ENCODE results near the gene BORCS8.
"Not testable (repeated sequence)": the region's sequence is repeated elsewhere in the genome, so short reads cannot be mapped to it uniquely, and the experiment has no call there.

BORCS8 gene

GRCh38 chr19:19162495-19162894 is 29.5 kb downstream of the BORCS8 start:
- no peak overlapping the region for H3K4me3 Mint-ChIP-seq
- H3K9me3 Mint-ChIP-seq: no peaks in the 10 kb centered on the region
- H3K4me1 Mint-ChIP-seq: no peaks in the 10 kb centered on the region
- H3K27ac Mint-ChIP-seq: no peak overlapping the region
- no peak for DNase-seq
- CTCF ChIA-PET: no interaction called here
- no peaks in the 10 kb centered on the region for H3K27me3 Mint-ChIP-seq
- H3K36me3 Mint-ChIP-seq: no peaks in the 10 kb centered on the region

- CTCF ChIA-PET: interaction anchor here (1.1 kb wide), 1 partner anchor 14 kb away, joined by 3 read pairs; no protein-coding TSS in a partner anchor
- H3K9me3 Mint-ChIP-seq: no peaks in the 10 kb centered on the region
- H3K4me3 Mint-ChIP-seq: no peak overlapping the region
Measured at GRCh38 chr19:19160461-19161035, 31.4 kb downstream of the BORCS8 start.

GRCh38 chr19:19159534-19159933 is 32.4 kb downstream of the BORCS8 start:
- H3K9me3 Mint-ChIP-seq: no peaks in the 10 kb centered on the region
- H3K36me3 Mint-ChIP-seq: peaks cover 6% of the 10 kb centered on the region
- H3K4me1 Mint-ChIP-seq: no peaks in the 10 kb centered on the region
- no peak overlapping the region for H3K4me3 Mint-ChIP-seq
- no peak for DNase-seq
- H3K27me3 Mint-ChIP-seq: no peaks in the 10 kb centered on the region
- H3K27ac Mint-ChIP-seq: no peak overlapping the region
- CTCF ChIA-PET: interaction anchor here (4.2 kb wide), 1 partner anchor 15 kb away, joined by 21 read pairs; no protein-coding TSS in a partner anchor

More at GRCh38 chr19:19160461-19161035, 31.4 kb downstream of the BORCS8 start:
- DNase-seq: no peak
- peaks cover 2% of the 10 kb centered on the region for H3K36me3 Mint-ChIP-seq
- H3K4me1 Mint-ChIP-seq: no peaks in the 10 kb centered on the region
- no peak overlapping the region for H3K27ac Mint-ChIP-seq
- H3K27me3 Mint-ChIP-seq: no peaks in the 10 kb centered on the region

DNA sequence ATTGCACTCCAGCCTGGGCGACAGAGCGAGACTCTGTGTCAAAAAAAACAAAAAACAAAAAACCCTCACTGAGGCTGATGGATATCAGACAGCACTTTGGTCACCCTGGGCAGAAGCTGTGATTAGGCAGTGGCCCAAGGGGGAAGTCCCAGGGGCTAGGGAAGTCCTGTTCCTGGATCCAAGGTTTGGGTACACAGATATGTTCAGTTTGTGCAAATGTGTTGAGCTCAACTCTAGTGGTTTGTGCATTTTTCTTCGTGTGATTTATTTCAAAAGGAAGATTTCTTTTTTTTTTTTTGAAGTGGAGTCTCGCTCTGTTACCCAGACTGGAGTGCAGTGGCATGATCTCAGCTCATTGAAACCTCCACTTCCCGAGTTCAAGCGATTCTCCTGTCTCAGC is 34.1 kb downstream of the BORCS8 start:
- no peak overlapping the region for H3K27ac Mint-ChIP-seq
- no peak overlapping the region for H3K4me3 Mint-ChIP-seq
- H3K4me1 Mint-ChIP-seq: no peaks in the 10 kb centered on the region
- CTCF ChIA-PET: interaction anchor here (4.2 kb wide), 1 partner anchor 17 kb away, joined by 21 read pairs; no protein-coding TSS in a partner anchor
- no peaks in the 10 kb centered on the region for H3K27me3 Mint-ChIP-seq
- DNase-seq: no peak
- no peaks in the 10 kb centered on the region for H3K9me3 Mint-ChIP-seq
- H3K36me3 Mint-ChIP-seq: peaks cover 6% of the 10 kb centered on the region

GRCh38 chr19:19155495-19156219 is 36.3 kb downstream of the BORCS8 start:
- DNase-seq: no peak
- Mint-ChIP-seq H3K4me3 (no peak overlapping the region), H3K9me3 (no peaks in the 10 kb centered on the region), H3K36me3 (peaks cover 6% of the 10 kb centered on the region), H3K27ac (peak overlapping the region; percentile 16), H3K27me3 (no peaks in the 10 kb centered on the region), H3K4me1 (no peaks in the 10 kb centered on the region)
- CTCF ChIA-PET: interaction anchor here (1.3 to 4.2 kb wide), 3 partner anchors 9 to 19 kb away, joined by 4 to 21 read pairs (median 5); no protein-coding TSS in a partner anchor

- CTCF ChIA-PET: interaction anchor here (1.2 kb wide), 1 partner anchor 9 kb away, joined by 4 read pairs; no protein-coding TSS in a partner anchor
- no peak for DNase-seq
- no peak overlapping the region for H3K27ac Mint-ChIP-seq
- no peaks in the 10 kb centered on the region for H3K27me3 Mint-ChIP-seq
- no peak overlapping the region for H3K4me3 Mint-ChIP-seq
- H3K4me1 Mint-ChIP-seq: no peaks in the 10 kb centered on the region
- H3K36me3 Mint-ChIP-seq: peaks cover 6% of the 10 kb centered on the region
- no peaks in the 10 kb centered on the region for H3K9me3 Mint-ChIP-seq
Measured at GRCh38 chr19:19154768-19155494, 37.0 kb downstream of the BORCS8 start.

- peak overlapping the region; percentile 37 for H3K27ac Mint-ChIP-seq
- H3K27me3 Mint-ChIP-seq: no peaks in the 10 kb centered on the region
- peaks cover 8% of the 10 kb centered on the region for H3K36me3 Mint-ChIP-seq
- DNase-seq: no peak
- no peak overlapping the region for H3K4me3 Mint-ChIP-seq
- CTCF ChIA-PET: no interaction called here
- H3K9me3 Mint-ChIP-seq: no peaks in the 10 kb centered on the region
- no peaks in the 10 kb centered on the region for H3K4me1 Mint-ChIP-seq
Measured at GRCh38 chr19:19152668-19153384, 39.1 kb downstream of the BORCS8 start.

DNA sequence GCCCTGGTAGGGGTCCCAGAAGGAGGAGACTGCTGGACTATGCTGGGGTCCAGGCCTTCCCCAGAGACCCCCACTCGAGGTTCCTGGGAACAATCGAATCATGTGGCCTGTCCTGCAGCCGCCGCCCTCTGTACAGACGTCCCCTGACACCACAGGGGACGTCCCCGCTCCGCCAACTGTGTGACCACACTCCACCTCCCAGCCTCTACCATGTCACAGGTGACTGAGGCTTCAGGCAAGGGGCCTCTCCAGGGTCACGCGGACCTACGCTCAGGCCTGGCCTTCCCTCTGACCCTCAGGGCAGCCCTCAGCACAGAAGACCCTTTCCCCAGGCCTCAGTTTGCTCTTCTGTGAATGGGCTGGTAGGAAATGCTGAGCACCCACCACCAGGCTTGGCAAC is 40.5 kb downstream of the BORCS8 start:
- no peaks in the 10 kb centered on the region for H3K27me3 Mint-ChIP-seq
- no peak overlapping the region for H3K27ac Mint-ChIP-seq
- H3K9me3 Mint-ChIP-seq: no peaks in the 10 kb centered on the region

DNA sequence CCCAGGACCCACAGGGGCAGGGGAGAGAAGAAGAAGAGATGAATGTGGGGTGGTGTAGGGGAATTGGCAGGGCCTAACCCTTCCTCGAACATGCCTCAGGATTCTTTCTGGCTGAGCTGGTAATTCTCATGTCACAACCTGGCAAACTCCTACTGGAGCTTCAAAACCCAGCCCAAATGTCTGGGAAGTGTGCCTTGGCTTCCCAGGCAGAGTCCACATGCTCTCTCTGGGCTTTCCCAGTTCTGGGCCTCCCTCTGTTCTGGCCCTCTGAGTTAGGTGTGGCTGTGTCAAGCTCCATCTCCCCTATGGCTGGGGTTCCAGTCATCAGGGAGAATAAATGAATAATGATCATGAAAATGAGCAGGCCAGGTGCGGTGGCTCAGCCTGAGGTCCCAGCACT is 42.5 kb downstream of the BORCS8 start:
- Mint-ChIP-seq H3K4me1 (no peaks in the 10 kb centered on the region), H3K27ac (no peak overlapping the region), H3K4me3 (no peak overlapping the region), H3K27me3 (no peaks in the 10 kb centered on the region), H3K36me3 (peaks cover 5% of the 10 kb centered on the region), H3K9me3 (no peaks in the 10 kb centered on the region)
- CTCF ChIA-PET: interaction anchor here (0.7 to 5.1 kb wide), 2 partner anchors 26 to 98 kb away, joined by 3 to 44 read pairs; no protein-coding TSS in a partner anchor
- no peak for DNase-seq

More for the DNA sequence above, 40.5 kb downstream of the BORCS8 start:
- Mint-ChIP-seq H3K36me3 (peaks cover 11% of the 10 kb centered on the region), H3K4me3 (no peak overlapping the region), H3K4me1 (no peaks in the 10 kb centered on the region)
- DNase-seq: no peak
- CTCF ChIA-PET: no interaction called here

DNA sequence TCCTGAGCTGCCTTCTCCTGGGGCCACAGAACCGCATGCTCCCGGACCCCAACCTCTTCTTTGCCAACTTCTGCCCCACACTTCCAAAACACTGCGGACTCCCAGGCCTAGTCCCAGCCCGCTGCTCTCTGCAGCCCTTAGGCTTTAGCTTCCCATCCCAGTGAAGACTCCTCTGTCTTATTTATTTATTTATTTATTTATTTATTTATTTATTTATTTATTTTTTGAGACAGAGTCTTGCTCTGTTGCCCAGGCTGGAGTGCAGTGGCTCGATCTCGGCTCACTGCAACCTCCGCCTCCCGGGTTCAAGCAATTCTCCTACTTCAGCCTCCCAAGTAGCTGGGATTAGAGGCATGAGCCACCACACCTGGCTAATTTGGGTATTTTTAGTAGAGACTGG is 43.4 kb downstream of the BORCS8 start:
- H3K9me3 Mint-ChIP-seq, H3K4me1 Mint-ChIP-seq, DNase-seq, H3K27me3 Mint-ChIP-seq, H3K27ac Mint-ChIP-seq, H3K36me3 Mint-ChIP-seq, H3K4me3 Mint-ChIP-seq: not testable (repeated sequence)
- CTCF ChIA-PET: interaction anchor here (1.2 to 5.1 kb wide), 3 partner anchors 21 to 76 kb away, joined by 4 to 44 read pairs (median 9); no protein-coding TSS in a partner anchor

GRCh38 chr19:19147344-19147743 is 44.6 kb downstream of the BORCS8 start:
- no peaks in the 10 kb centered on the region for H3K4me1 Mint-ChIP-seq
- H3K36me3 Mint-ChIP-seq: peaks cover 5% of the 10 kb centered on the region
- CTCF ChIA-PET: interaction anchor here (0.6 to 5.1 kb wide), 6 partner anchors 9 to 92 kb away, joined by 3 to 44 read pairs (median 4); no protein-coding TSS in a partner anchor
- H3K27ac Mint-ChIP-seq: no peak overlapping the region
- H3K4me3 Mint-ChIP-seq: no peak overlapping the region
- no peaks in the 10 kb centered on the region for H3K27me3 Mint-ChIP-seq
- no peaks in the 10 kb centered on the region for H3K9me3 Mint-ChIP-seq
- DNase-seq: no peak

DNA sequence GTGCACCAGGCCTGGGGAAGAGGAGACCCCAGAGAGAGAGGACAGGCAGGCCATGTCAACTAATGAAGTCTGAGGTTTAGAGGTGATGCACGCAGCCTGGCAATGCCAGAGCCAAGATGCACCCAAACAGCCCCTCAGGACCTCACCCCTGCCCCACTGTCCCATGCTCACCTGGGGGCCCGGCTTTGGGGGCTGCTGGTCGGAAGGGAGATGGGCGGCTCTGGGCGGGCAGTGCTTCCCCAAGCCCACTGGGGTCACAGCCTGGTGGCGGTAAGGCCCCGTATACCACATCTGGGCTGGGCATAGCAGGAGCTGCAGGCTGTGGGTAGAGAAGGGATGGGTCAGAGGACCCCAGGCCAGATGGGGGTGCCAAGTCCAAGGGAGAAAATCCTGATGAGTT is 45.1 kb downstream of the BORCS8 start:
- peaks cover 3% of the 10 kb centered on the region for H3K27me3 Mint-ChIP-seq
- H3K9me3 Mint-ChIP-seq: no peaks in the 10 kb centered on the region
- no peaks in the 10 kb centered on the region for H3K4me1 Mint-ChIP-seq
- peaks cover 5% of the 10 kb centered on the region for H3K36me3 Mint-ChIP-seq
- H3K27ac Mint-ChIP-seq: no peak overlapping the region
- CTCF ChIA-PET: interaction anchor here (0.6 to 5.1 kb wide), 8 partner anchors 9 to 344 kb away, joined by 3 to 44 read pairs (median 4); no protein-coding TSS in a partner anchor
- H3K4me3 Mint-ChIP-seq: no peak overlapping the region
- DNase-seq: no peak

DNA sequence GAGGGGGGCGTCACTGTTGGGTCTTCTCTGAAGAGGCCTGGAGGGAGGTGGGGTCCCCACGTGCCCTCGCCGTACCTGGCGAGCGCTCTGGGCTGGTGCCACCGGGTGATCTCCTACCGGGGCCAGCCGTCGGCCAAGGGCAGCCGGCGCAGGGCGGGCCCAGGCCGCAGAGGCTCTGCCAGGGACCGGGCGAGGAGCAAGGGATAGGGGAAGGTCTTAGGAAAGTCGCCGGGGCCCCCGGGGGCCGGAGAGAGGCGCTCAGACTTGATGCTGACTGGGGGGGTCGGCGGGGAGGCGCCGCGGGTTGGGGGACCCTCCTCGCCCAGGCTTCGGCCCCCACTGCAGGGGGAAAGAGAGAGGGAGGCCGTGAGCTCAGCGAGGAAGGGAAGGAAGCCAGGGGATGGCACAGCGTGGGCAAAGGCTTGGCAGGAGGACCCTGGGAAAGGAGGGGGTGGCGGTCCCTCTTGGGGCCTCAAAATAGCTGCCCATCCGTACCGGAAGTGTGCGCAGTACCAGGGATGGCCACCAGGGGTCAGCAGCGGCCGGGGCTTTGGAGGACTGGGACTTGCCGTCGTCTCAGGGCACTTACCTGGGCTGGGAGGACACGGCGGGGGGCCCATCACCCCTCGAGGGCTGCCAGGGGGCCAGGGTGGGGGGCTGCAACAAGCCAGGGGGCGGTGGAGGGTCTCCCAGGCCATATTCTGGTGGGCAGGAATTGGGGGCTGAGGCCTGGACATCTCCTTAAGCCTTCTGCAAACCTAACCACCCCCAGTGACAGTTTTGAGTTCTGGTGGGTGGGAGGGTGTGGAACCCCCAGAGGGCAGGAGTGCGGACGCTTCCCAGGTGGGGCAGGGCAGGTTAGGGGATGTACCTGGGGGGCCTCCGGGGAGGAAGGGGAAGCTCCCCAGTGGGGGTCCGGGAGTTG is 46.0 kb downstream of the BORCS8 start:
- Mint-ChIP-seq H3K36me3 (peaks cover 5% of the 10 kb centered on the region), H3K27ac (no peak overlapping the region), H3K4me1 (no peaks in the 10 kb centered on the region), H3K27me3 (peaks cover 3% of the 10 kb centered on the region), H3K9me3 (no peaks in the 10 kb centered on the region), H3K4me3 (no peak overlapping the region)
- DNase-seq: peak; percentile 90
- CTCF ChIA-PET: interaction anchor here (0.7 to 5.1 kb wide), 15 partner anchors 9 to 345 kb away, joined by 3 to 44 read pairs (median 4); no protein-coding TSS in a partner anchor
